Right lung (tissue), 5 donors: Measurements from ENCODE around the gene ADGB. TPM values are rescaled to one million over a fixed set of nuclear protein-coding genes. Genes with fewer than 3 reads are reported as not detected.
A peak's percentile ranks its signal among the peaks of the same experiment; 100 is the strongest.
"Not testable (repeated sequence)": the region's sequence is repeated elsewhere in the genome, so short reads cannot be mapped to it uniquely, and the experiment has no call there.

Experiments
- DNase-seq, 2 donors: peaks; one replicate each; pipeline ENCODE4 v3.0.0-alpha.2; 2013
- polyA plus RNA-seq, 5 donors: library from polyadenylated mRNA; unstranded; fragments of 120-200 nt; gene quantifications; one replicate each; pipeline versions ENCODE4 v1.2.1 to v1.2.3, GENCODE V29; 2013; ENCODE audit warnings: inconsistent platforms in 1 of 5, low replicate concordance in 1 of 5; ENCODE audit not compliant: insufficient read length in 5 of 5, insufficient read depth in 1 of 5

Gene ADGB
- polyA plus RNA-seq, 5 donors: 0.90 to 4.7 (median 2.7) TPM

- not testable (repeated sequence) for DNase-seq
Observed at GRCh38 chr6:146815511-146816462, 217.0 kb downstream of the ADGB start.

DNA sequence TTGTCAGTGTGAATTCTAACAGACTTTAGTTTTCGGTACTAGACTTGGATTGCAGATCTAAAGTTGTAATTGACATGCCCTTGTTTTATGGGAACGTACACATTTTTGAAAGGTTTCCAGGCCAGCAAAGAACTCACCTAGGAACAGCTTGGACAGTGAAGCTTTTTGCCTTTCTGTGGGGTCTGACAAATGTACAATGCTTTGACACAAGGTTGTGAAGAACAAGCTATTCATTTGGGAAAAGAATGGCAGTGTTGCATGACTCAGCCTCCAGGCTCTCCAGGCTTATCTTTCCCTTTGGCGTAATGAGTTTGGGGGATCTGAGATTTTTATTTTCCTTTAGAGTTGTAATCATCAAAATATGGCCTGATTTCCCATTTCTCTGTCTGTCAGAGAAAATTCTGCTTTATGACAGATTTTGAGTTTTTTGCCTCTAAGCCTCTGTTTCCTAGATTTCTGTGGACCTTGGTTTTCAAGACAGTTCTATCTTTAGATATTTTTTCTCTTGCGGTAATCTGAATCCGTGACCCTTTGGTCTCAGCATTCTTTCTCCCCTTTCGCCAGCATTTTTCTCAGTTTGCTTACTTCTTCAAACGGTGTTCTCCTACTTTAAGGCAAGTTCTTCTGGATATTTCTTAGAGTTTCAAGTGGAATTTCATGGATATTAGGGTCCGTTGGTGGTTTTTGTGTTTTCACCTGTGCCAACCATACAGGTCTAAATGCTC, 221.0 kb downstream of the ADGB start:
- no peak for DNase-seq

GRCh38 chr6:146827216-146827928, 228.6 kb downstream of the ADGB start:
- DNase-seq: no peak

GRCh38 chr6:146829792-146830565, 231.2 kb downstream of the ADGB start:
- DNase-seq: no peak

DNA sequence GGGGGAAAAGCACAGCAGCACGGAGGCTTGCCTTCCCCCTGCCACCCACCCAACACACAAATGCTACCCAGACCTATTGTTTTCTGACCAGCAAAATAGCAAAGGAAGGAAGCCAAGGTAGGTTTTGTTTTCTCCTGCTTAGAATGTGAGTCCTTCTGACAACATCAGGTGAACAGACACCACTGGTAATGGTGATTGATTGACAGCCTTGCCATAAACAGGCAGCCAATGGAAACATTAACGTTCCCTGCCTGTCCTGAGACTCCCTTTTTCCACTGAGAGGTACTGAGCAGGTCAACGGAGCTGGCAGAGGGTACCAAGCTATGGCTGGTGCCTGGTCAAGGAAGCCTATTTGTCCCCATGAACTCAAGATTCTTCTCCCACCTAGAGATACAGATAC, 234.4 kb downstream of the ADGB start:
- DNase-seq: no peak

- DNase-seq: no peak
Observed at GRCh38 chr6:146840216-146840615, 241.4 kb downstream of the ADGB start.

DNA sequence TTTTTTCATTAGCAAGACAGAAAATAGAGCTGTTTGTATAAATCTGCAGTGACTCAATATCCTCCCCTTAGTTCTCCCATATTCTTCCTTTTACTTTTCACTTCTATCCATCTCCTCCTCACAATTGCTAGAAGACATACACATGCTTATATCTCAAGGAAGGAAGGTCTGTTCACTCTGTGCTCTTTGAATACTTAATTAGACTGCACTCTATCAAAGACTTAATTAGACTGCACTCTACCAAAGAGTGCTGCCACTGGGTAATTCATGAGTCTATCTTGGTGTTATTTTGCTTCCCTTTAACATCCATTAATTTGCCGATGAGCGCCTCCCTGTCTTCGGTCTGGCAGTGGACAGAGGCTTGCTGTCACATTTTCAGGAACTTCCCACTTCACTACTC, 241.9 kb downstream of the ADGB start:
- DNase-seq: no peak

DNA sequence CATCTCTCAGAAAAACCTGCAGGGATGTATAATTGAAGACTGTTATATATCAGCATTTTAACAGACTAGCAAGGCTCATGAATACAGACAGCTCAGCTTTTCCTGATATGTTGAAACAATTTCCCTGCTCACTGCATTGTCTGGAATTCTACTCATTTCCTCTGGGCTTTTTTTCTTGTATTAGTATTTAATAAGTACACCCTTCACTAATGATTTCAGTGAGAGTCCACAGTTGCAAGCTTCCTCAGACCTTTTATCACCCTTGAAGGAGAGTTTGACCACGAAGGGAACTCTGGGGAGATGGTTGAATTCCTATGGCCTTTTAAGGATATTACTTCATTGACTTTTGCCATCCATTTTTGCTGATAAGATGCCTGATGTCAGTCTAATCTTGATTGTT, 248.7 kb downstream of the ADGB start:
- no peak for DNase-seq

DNA sequence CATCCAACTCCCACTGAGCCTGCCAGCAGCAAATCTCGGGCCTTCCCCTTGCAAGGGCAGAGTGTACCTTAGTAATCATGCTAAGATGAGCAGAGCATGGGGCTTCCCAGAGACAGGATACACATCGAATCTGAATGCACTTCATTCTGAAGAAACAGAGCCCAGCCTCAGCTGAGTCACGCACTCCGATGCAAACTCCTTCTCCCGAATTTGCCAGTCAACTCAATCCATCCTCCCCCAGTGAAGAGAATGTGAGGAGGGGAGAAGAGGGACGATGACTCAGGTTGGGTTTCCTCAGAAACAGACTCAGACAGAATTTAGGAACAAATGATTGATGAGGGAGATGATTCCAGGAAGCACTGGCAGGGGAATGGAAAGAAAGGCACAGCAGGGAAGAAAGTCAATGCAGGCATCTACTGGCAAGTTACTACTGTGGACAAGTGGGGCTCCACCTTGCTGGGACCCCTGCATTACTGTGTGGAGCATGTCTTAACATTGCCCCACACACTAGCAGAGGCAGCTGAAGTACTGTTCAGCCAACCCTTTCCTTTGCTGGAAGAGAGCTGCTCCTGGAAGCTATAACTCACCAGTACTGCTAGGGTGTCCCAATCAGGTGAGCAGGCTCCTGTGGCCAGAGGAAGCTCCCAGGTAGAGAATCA, 251.6 kb downstream of the ADGB start:
- DNase-seq: no peak

DNA sequence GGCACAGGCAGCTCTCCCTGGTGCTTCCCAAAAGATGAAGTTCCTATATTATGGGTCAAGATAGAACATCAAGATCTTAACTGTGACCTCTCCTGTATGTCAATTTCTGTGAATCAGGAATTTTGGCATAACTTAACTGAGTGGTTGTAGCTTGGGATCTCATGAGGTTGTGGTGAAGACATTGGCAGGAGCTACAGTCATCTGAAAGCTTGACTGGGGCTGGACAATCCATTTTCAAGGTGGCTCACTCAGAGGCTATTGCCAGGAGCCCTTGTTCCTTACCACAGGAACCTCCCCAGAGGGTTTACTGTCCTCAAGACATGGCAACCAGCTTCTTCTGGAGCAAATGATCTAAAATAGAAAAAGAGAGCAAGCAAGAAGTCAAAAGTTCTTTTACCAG, 252.2 kb downstream of the ADGB start:
- no peak for DNase-seq

GRCh38 chr6:146851837-146852236, 253.1 kb downstream of the ADGB start:
- no peak for DNase-seq

DNA sequence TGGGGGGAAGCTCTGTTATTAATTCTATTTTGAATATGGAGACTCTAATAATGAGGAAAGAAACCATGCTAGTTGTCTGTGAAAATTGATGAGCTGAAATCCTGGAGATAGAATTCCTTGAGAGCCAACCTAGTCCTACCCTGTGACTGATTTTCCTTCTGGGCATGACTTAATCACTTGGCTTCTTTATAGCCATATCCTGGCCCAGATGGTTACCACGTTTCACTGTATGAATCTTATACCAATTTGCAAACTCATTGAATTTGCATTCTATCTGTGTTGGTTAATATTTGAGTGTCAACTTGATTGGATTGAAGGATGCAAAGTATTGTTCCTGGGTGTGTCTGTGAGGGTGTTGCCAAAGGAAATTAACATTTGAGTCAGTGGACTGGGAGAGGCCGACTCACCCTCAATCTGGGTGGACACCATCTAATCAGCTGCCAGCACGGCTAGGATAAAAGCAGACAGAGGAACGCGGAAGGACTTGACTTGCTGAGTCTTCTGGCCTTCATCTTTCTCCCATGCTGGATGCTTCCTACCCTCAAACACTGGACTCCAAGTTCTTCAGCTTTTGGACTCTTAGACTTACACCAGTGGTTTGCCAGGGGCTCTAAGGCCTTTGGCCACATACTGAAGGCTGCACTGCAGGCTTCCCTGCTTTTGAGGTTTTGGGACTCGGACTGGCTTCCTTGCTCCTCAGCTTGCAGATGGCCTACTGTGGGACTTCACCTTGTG, 255.9 kb downstream of the ADGB start:
- DNase-seq: not testable (repeated sequence)

- DNase-seq: no peak
Observed at GRCh38 chr6:146855889-146856288, 257.1 kb downstream of the ADGB start.

GRCh38 chr6:146856296-146856695, 257.5 kb downstream of the ADGB start:
- no peak for DNase-seq

DNA sequence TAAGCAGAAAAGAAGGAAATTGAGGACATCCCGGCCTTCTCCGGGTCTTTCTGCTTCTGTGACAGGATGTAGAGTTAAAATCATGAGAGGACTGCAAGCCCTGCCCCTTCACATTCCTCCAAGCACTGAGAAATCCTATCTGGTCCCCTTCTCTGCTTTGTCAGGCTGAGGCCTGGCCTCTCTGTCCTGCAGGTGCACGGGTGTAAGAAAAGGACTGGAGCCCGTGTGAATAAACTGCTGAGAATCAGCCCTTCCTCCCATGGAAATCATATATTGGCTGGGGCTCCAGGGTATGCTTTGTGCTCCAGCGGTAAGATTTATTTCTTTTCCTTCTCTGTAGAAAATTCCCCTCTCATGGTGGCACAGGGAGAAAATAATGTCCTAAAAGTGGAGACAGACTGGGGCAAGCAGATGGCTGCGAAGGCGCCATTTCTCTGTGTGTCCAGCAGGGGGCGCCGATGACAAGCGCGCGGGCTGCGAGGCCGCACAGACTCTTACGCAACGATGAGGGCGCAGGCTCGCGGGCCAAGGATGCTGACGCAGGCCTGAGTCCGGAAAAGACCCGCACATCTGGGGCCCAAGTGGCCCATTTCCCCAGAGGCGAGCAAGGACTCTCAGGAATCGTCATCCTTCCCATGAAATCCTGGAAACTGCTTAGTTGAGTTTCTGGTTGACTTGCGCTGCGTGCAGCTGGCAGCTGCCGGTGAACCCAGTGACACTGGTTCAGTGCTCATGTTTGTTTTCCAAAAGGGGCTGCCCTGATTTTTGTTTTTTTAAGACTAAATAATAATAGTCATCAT, 258.6 kb downstream of the ADGB start:
- peak; percentile 74 to 80 for DNase-seq

DNA sequence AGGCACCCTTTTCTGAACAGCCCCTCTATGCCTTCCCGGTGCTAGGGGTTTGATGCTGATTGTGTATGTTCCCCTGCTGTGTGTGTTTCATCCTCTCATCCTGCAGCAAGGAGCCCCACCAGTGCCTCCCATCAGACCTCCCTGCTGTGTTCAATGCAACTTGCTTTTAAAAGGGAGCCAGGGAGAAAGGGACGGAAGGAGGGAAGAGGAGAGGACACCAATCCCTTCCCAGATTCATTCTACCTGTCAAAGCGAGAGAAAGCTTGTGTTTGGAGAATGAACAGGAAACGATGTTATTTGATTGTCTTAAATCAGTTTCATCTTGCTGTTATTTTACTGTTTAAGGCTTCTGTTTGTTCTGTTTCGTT, 259.2 kb downstream of the ADGB start:
- DNase-seq: peak in 1 of 2 donors; percentile 4

GRCh38 chr6:146859206-146859605, 260.4 kb downstream of the ADGB start:
- DNase-seq: no peak

DNA sequence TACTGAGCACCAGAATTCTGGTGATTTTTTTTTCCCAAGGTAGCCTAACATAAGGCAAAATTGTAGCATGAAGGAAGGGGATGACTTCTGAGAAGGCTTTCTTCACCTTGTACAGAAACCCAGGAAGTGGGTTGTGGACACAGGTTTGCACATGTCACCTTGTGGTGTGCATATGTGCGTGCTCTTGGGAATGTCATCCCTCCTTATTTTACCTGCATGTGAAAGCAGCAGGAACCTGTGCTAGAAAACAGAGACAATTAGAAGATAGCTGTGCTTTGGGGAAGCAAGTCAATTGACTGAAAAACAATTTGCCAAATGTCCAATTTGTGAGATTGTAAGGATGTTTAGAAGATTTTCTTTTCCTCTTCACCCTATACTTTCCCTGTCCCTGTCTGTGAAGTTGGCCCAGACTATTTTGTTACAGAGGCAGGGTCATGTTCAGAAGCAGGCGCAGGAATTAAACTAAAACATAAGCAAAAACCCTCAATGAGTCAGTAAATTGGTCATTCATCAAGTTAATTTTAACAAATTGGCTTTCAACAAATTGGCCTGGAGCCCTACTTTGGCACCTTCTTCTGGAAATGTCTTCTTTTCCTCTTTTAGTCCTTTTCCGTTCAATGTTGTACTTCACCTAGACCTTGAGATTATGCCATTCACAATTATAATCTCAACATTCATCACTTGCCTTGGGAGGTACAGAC, 261.2 kb downstream of the ADGB start:
- DNase-seq: no peak

DNA sequence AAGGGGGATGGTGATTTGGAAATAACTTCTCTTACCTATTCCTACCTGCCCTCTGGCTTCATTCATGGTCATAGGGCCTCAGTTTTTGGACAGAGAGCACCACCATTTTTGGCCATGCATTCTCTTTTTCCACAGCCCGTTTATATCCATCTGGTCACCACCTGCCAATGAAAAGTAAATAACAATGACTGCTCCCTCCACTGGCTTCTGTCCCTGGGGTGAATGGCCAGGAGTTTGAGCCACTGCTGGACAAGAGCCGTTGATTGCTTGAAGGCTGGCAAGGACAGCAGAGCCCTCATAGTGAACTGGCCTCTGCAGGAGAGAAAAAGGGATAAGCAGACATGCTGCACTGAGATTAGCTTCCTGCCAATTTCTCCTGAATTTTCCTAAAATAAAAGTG, 261.8 kb downstream of the ADGB start:
- no peak for DNase-seq
